Hematopoietic multipotent progenitor cell treated with erythropoietin and hydrocortisone succinate and interleukin-3 and kit ligand, for 17 days (in vitro differentiated cells): Measurements from ENCODE around the gene CARD9.

Experiments used
- DNase-seq: peaks from one replicate; pipeline ENCODE4 v3.0.0-alpha.2; 2015; ENCODE audit warnings: low spot score

Gene CARD9

GRCh38 chr9:136380381-136380780 is 6.9 kb upstream of the CARD9 start:
- DNase-seq = no peak

GRCh38 chr9:136379891-136380290 is 6.4 kb upstream of the CARD9 start:
- no peak for DNase-seq

GRCh38 chr9:136379401-136379800 is 5.9 kb upstream of the CARD9 start:
- DNase-seq = no peak

GRCh38 chr9:136379003-136379287 is 5.5 kb upstream of the CARD9 start:
- DNase-seq = no peak

- no peak for DNase-seq
Observed at GRCh38 chr9:136378170-136379002, 4.9 kb upstream of the CARD9 start.

DNA sequence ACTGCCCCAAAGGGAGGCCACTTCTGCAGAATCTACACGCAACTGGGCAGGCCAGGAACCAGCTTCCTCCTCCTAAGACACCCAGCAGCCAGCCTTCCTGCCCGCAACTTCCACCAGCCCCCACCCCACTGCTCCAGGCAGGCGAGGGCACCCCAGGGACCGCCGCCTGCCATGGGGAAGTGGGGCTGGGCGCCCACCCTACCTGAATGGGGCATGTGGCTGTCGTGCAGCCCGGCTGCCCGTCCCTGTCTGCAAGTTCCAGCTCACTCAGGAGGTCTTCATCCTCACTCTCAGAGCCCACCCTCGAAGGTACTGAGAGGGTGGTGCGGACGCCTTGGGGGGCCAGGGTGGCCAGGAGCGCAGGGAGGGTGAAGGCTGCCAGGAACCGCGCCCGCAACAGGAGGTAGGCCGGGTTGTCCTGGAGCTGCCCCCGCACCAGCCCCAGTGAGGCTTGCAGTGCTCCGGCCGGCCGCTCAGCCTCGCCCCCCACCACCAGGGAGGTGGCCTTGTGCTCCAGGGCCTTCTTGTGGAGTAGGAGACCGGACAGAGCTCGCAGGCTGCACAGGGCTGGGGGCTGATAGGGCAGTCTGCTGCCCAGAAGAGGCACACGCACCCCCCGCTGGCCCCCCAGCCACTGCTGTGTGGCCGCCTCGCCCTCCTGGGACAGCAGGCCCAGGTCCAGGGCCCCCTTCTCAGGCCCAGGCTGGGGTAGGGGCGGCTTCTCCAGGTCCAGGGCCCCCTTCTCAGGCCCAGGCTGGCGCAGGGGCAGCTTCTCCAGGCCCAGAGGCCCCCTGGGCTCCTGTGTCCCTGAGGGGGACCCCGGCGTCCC is 4.1 kb upstream of the CARD9 start:
- no peak for DNase-seq

GRCh38 chr9:136376457-136376856 is 3.0 kb upstream of the CARD9 start:
- no peak for DNase-seq

DNA sequence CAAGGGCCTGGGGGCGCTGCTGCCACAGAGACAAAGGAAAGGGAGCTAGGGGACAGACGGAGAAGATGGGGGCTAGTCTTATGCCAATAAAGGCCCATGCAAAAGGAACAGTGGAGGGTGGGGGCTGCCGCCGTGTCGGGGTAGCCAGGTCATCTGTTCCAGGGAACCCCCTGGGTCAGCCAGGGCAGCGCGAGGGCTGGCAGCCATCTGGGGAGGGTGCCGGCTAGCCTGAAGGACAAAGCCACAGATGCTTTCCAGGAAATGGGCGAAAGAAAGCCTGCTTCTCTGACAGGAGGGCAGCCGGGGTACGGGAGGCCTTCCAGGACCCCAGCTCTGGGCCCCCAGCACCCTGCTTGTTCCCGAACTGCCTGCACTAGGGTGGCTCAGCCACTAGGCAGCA is 1.6 kb upstream of the CARD9 start:
- no peak for DNase-seq

DNA sequence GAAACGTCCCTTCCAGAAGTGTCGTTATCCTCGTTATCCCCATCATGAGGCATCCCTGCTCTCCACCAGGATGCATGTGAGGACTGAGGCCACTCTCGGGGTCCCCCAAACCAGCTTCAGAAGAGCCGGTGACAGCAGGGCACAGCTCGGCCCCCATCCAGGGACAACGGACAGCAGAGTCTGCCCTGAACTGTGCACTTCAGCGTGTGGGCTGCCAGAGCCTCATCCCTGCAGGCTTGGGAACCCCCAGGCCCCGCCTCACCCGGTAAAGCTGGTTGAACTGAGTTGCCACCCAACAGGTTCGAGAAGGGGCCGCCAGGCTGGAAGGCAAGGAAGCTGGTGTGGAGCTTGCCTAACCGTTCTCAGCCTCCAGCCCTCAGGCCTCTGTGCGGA is 710 bp upstream of the CARD9 start:
- no peak for DNase-seq

DNA sequence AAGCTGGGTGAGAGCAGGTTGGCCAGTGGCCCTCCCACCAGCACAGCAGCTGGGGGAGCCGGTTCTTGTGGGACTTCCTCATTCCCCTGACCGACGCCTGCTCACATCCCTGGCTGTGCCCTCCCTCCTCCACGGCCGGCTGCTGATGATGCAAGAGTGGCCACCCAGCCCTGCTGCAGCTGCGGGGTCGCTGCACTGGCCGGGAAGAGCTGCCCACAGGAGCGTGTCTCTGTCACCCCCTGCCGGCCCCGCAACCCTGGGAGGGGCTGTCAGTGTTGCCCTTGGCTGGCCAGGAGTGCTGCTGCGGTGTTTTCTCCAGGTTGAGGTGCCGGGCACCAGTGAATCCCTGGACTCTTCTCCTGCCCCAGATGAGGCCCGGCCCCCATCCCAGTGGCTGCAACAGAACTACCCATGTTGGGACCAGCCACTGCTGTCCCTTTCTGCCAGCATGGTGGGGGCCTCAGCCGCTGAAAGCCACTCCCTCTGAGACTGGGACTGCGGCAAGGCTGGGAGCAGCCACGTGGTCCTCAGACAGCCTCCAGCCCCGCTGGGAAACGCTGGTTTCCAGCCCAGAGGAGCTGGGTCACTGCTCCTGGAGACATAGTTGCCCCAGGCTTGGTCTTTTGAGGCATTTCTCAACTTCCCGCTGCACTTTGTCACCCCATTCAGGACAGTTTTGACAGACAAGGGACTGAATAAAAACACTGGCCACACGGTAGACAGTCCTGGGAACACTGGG is 739 bp downstream of the CARD9 start:
- DNase-seq = no peak

DNA sequence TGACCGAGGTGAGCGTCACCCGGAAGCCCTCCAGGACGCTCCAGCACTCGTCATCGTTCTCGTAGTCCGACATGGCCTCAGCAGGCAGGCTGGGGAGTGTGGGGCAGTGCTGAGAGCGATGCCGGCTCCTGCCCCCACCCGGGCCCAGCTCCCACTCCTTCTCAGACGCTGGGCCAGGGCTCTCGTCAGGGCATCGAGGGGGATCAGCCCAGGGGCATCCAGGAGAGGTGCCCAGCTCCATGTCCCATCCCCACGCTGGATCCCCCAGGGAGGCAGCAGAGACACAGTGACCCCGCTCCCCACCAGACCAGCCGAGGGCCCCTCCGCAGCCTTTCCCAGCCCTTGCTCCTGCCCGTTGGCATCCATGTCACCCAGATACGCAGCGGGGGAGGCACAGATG is 1.5 kb downstream of the CARD9 start:
- no peak for DNase-seq

- DNase-seq = no peak
Observed at GRCh38 chr9:136371533-136371880, 2.0 kb downstream of the CARD9 start.

DNA sequence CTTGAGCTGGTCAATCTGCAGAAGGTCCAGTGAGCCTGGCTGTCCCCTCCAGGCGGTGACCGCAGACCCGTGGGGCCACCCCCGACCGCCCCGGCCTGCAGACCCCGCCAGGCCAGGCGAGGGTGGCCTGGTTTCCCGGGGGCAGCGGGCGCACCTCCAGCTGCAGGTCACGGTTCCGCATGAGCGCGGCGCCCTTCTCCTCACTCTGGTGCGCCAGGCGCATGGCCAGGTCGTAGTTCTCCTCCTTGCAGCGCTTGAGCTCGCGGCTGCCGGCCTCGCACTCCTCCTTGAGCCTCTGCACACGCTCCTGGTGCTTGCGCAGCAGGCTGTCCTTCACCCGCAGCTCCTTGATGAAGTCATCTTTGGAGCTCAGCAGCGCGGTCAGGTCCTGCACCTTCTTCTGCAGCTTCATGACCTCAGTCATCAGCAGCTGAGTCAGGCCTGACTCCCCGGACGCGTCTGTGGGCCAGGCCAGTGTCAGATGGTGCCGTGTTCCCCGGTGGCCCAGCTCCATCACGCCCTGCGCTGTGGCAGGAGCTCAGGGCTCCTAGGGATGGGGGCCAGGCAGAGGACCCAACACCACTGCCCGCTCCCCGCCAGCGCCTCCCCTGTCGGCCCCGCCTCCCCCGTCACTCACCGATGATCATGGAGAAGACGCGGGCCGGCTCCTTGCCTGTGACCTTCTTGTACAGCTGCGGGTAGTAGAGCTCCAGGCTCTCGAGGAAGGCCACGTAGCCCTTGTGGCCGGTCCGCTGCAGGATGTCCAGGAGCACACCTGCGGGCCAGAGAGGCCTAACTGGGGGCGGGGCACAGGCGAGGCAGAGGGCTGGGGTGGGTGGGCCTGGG is 2.6 kb downstream of the CARD9 start:
- DNase-seq = no peak

- DNase-seq = no peak
Observed at GRCh38 chr9:136370037-136370436, 3.4 kb downstream of the CARD9 start.

DNA sequence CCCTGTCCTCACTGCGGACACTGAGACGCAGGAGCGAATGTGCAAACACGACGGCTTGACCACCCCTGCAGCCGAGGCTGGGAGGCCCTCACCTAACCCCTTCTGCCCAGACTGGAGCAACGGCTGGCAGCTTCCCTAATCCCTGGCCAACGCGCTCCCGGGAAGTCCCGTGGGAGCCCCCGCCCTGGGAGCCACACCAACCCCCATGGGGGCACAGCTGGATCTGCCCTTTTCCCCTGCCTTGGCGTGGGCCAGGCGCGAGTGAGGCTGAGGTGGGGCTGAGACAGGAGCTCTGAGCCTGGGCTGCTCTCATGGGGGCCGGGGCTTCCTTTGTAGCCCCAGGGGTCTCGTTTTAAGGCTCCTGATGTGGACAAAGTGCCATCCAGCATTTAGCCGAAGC is 5.3 kb downstream of the CARD9 start:
- DNase-seq = no peak

- no peak for DNase-seq
Observed at GRCh38 chr9:136367296-136368145, 5.9 kb downstream of the CARD9 start.

DNA sequence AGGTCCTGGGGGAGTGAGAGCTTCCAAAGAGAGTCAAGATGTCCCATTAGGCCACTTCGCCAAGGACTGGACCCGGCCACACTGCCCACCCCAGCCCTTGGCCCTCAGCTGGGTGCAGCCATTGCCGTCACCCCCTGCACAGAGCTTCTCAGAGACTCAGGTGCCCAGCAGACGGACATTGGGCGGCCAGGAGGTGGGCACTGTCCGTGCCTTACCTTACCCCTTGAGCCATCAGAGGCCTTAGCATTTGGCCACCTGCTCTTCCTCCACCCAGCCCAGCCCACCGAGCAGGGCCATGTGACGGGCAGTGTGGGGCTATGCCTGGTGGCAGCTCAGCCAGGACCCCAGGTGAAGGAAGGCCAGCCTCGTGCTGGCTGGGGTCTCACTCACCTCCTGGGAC is 6.6 kb downstream of the CARD9 start:
- DNase-seq = no peak

DNA sequence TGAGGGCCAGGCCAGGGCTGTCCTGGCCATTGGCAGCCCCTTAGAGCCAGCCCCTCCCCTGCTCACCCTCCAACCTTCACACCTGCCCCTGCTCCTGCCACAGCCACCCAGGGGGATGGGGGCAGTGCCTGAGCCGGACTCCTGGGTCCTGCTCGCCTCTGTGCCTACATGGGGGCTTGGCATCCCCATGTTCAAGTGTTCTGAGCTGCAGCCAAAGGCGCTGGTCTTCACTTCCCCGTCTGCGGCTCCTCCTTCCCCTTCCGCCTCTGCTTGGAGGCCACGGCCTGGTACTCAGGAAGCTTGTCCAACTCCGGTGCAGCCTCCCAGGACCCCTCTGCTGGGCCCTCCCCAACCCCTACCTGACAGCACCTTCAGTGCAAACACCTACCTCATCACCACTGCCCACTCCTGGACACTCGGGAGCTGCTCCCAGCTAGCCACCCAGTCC is 7.7 kb downstream of the CARD9 start:
- DNase-seq = no peak

DNA sequence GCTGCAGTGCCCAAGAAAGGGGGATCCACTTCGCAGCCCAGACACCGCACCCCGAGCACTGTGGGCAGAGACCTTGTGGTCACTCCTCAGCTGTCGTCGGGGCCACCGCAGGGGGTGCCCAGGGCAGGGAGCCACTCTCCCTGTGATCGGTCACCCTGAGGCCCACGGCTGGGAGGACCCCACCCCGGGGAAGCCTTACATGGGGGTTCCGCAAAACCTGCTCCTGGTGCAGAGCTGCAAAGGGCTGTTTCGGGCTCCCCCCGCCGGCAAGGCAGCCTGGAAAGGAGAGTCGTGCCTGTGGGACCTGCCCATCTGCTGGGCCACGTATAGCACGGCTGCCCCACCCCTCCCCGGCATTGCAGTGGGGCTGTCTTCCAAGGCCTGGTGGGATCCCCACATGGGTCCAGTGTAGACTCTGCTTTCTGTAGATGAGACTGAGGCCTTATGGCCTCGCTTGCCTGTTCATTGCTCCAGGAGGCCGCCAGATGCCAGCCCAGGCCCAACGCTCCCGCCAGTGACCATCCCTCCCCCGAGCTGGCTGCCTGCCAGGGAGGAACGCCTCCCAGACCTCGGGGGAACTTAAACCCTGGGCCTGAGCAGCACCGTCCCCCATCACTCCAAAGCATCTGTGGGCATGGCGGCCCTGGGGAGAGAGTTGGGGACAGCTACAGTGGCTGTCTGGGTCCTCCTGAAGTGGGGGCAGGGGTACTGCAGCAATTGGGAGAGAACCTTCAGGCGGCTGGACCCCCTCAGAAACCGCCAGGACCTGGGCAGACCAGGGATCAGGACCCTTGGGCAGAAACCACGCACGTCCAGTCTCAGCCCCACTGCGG is 8.3 kb downstream of the CARD9 start:
- no peak for DNase-seq
